A549 (cell line): ENCODE results near the gene CTNNA1. TPM values are rescaled to one million over a fixed set of nuclear protein-coding genes. Genes with fewer than 3 reads are reported as not detected.

ENCODE experiments used
- ATAC-seq, 2 experiments: fragments of 200-7000 bp in 1 of 2; fragments of >200 bp in 1 of 2; cut with Nextera tagmentation in 1 of 2; cut with Tn5 transposase in 1 of 2; 3 replicates each; pipeline versions ENCODE4 v1.8.0 to v1.9.1; 2018 to 2020; ENCODE audit warnings: mild to moderate bottlenecking in 1 of 2, moderate library complexity in 1 of 2
- CTCF ChIA-PET: fragments of 300-600 bp; sonication (Branson Sonifier 250); formaldehyde crosslinking; extraction: SDS; loops from one replicate; lab custom pipeline; 2021; ENCODE audit warnings: antibody characterized with exemption, inconsistent platforms; lab: Yijun Ruan, JAX
- POLR2A ChIA-PET: fragments of 350-600 bp; formaldehyde crosslinking; extraction: SDS; loops from one replicate; lab custom pipeline; 2021; ENCODE audit warnings: antibody characterized with exemption, inconsistent platforms; lab: Yijun Ruan, JAX
- DNase-seq, 2 experiments: peaks; one replicate each; pipeline versions ENCODE4 v3.0.0 to v3.0.0-alpha.2; 2011 to 2016; ENCODE audit warnings: low read depth in 1 of 2, low spot score in 1 of 2
- FAIRE-seq: peaks from 2 replicates; lab custom pipeline; 2011; peaks lifted over from hg19 to GRCh38; lab: Jason Lieb, UNC
- H3K27ac ChIP-seq, 2 experiments: fragments of >200 bp; sonication (Bioruptor Twin); formaldehyde crosslinking; 3 replicates each; pipeline ENCODE4 v1.5.1; 2016 to 2017
- H3K4me1 ChIP-seq: fragments of >200 bp; sonication (Bioruptor Twin); formaldehyde crosslinking; 3 replicates; pipeline ENCODE4 v1.6.1; 2016
- H3K4me2 ChIP-seq: fragments of >200 bp; sonication (Bioruptor Twin); formaldehyde crosslinking; 3 replicates; pipeline ENCODE4 v1.6.1; 2016
- H3K4me3 ChIP-seq: fragments of >200 bp; sonication (Bioruptor Twin); formaldehyde crosslinking; 3 replicates; pipeline ENCODE4 v1.5.1; 2016
- H3K9me3 ChIP-seq: fragments of >200 bp; sonication (Bioruptor Twin); formaldehyde crosslinking; 3 replicates; pipeline ENCODE4 v1.6.1; 2016
- ATOH8 ChIP-seq: fragments of 250-450 bp; sonication (Bioruptor Pico); IDR thresholded peaks from 2 replicates; pipeline ENCODE4 v1.5.0; 2020; ENCODE audit warnings: low read depth, mild to moderate bottlenecking, moderate library complexity
- CBX2 ChIP-seq: fragments of 200-600 bp; sonication (generic); IDR thresholded peaks from 2 replicates; pipeline ENCODE4 v1.6.1; 2016; ENCODE audit warnings: low read depth, mild to moderate bottlenecking, borderline replicate concordance
- E2F6 ChIP-seq: IDR thresholded peaks from 2 replicates; pipeline ENCODE4 v1.6.1; 2012; ENCODE audit warnings: low read depth, borderline replicate concordance
- EHMT2 ChIP-seq: fragments of 200-600 bp; sonication (generic); IDR thresholded peaks from 2 replicates; pipeline ENCODE4 v1.6.1; 2016; ENCODE audit warnings: antibody characterized with exemption, low read depth, mild to moderate bottlenecking, moderate library complexity
- EP300 ChIP-seq, 2 experiments: fragments of >200 bp; sonication (Bioruptor Twin); formaldehyde crosslinking; IDR thresholded peaks; 2 replicates in 1 of 2; 3 replicates in 1 of 2; pipeline ENCODE4 v1.6.1; 2016 to 2017
- ESRRA ChIP-seq: fragments of 150-350 bp; IDR thresholded peaks from 2 replicates; pipeline ENCODE4 v1.6.1; 2014; ENCODE audit warnings: mild to moderate bottlenecking, low read length, borderline replicate concordance
- FOSB ChIP-seq: fragments of 250-450 bp; sonication (Bioruptor Pico); IDR thresholded peaks from 2 replicates; pipeline ENCODE4 v1.5.0; 2020; ENCODE audit warnings: mild to moderate bottlenecking, moderate library complexity
- FOSL2 ChIP-seq, 2 experiments: fragments of 450-650 bp in 1 of 2; fragments of >200 bp in 1 of 2; sonication (Bioruptor Twin) in 1 of 2; formaldehyde crosslinking; IDR thresholded peaks; 2 replicates each; pipeline versions ENCODE4 v1.5.0 to v1.6.1; 2016 to 2020; ENCODE audit warnings: mild to moderate bottlenecking in 1 of 2, moderate library complexity in 1 of 2
- HDAC2 ChIP-seq: fragments of 200-600 bp; sonication (generic); IDR thresholded peaks from 2 replicates; pipeline ENCODE4 v1.6.1; 2016
- HOXB13 ChIP-seq: fragments of 250-450 bp; sonication (Bioruptor Pico); IDR thresholded peaks from 2 replicates; pipeline ENCODE4 v1.5.0; 2020; ENCODE audit warnings: low read depth, mild to moderate bottlenecking, moderate library complexity
- JUNB ChIP-seq: fragments of >200 bp; sonication (Bioruptor Twin); formaldehyde crosslinking; IDR thresholded peaks from 2 replicates; pipeline ENCODE4 v1.6.1; 2016
- KDM1A ChIP-seq: fragments of 200-600 bp; sonication (generic); IDR thresholded peaks from 2 replicates; pipeline ENCODE4 v1.6.1; 2016; ENCODE audit warnings: low read depth, mild to moderate bottlenecking
- MAZ ChIP-seq: fragments of 150-350 bp; IDR thresholded peaks from 2 replicates; pipeline ENCODE4 v1.6.1; 2014; ENCODE audit warnings: antibody characterized with exemption, low read depth, low read length, borderline replicate concordance
- MYC ChIP-seq: IDR thresholded peaks from 2 replicates; pipeline ENCODE4 v1.6.1; 2012; ENCODE audit warnings: mild to moderate bottlenecking, inconsistent platforms, low read length, improper control_type of control experiment, borderline replicate concordance
- NR3C1 ChIP-seq: fragments of >200 bp; sonication (Bioruptor Twin); formaldehyde crosslinking; IDR thresholded peaks from 3 replicates; pipeline ENCODE4 v1.6.1; 2017
- POLR2AphosphoS2 ChIP-seq: conservative IDR thresholded peaks from 2 replicates; pipeline ENCODE4 v1.6.1; 2012; ENCODE audit warnings: low read length, improper control_type of control experiment, inconsistent platforms
- RAD21 ChIP-seq, 2 experiments: fragments of >200 bp in 1 of 2; sonication (Bioruptor Twin) in 1 of 2; formaldehyde crosslinking in 1 of 2; IDR thresholded peaks in 1 of 2; conservative IDR thresholded peaks in 1 of 2; 2 replicates in 1 of 2; 3 replicates in 1 of 2; pipeline ENCODE4 v1.6.1; 2012 to 2018; ENCODE audit warnings: inconsistent platforms in 1 of 2
- RCOR1 ChIP-seq: fragments of 150-350 bp; IDR thresholded peaks from 2 replicates; pipeline ENCODE4 v1.6.1; 2014; ENCODE audit warnings: antibody characterized with exemption, low read length, low read depth
- REST ChIP-seq: fragments of 200-600 bp; sonication (generic); IDR thresholded peaks from 2 replicates; pipeline ENCODE4 v1.6.1; 2016; ENCODE audit warnings: antibody characterized with exemption, mild to moderate bottlenecking, moderate library complexity
- SMC3 ChIP-seq: fragments of >200 bp; sonication (Bioruptor Twin); formaldehyde crosslinking; IDR thresholded peaks from 3 replicates; pipeline ENCODE4 v1.6.1; 2018; ENCODE audit warnings: inconsistent platforms
- ZSCAN20 ChIP-seq: fragments of 250-450 bp; sonication (Bioruptor Pico); IDR thresholded peaks from 2 replicates; pipeline ENCODE4 v1.8.0; 2022; ENCODE audit warnings: mild to moderate bottlenecking, moderate library complexity
- WGBS: methylation state at CpG from one replicate; pipeline ENCODE4 v1.1.6; 2017; ENCODE audit errors: missing lambda C conversion rate; 5-methylcytosine and 5-hydroxymethylcytosine counted together
- polyA plus RNA-seq, 4 experiments: library from polyadenylated mRNA; depleted of rRNA in 3 of 4; stranded (reverse); fragments of >200 nt; fragmentation: RNase III in 1 of 4; extraction: RNeasy Plus Mini Kit Qiagen cat#74134 plus additional on column Dnase treatment in 1 of 4; gene quantifications; 2 replicates in 3 of 4; 3 replicates in 1 of 4; pipeline ENCODE4 v1.2.3, GENCODE V29; 2011 to 2017
- TF ChIP-seq, protein P1 (sequence below): fragments of 450-650 bp; IDR thresholded peaks from 2 replicates; pipeline ENCODE4 v1.6.1; 2014; ENCODE audit warnings: antibody characterized with exemption

The CTNNA1 gene
- polyA plus RNA-seq, 2 of the 4 experiments (the other 2 are of a cell fraction): 154 to 184 TPM

DNA sequence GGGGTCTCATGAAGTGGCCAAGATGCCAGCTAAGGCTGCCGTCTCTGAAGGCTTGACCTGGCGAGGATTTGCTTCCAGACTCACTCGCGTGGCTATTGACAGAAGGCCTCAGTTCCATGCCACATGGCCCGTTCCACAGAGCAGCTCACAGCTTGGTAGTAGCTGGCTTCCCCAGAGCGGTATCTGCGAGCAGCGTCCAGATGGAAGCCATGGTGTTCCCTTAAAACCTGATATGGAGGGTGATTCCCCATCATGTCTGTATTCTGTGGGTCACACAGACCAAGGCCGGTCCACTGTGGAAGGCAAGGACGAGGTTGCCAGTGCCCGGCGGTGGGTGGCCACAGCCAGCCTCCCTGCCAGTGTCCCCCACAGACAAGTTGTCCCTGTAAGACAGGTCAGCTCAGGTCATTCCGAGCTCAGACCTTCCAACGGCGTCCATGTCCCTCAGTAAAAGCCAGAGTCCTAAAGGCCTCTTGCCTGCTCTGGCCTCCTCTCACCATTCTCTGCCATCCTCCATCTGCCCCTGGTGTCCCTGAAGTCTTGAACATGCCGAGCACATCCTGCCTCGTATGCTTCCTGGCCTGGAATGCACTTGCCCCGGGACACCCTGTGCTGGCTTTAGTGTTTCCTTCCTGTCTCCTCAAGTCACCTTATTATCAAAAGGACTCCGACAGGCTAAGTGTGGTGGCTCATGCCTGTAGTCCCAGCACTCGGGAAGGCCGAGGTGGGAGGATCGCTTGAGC lies 183.2 kb downstream of the CTNNA1 start (continued):
- TF ChIP-seq REST (no peak), SMC3 (no peak), MAZ (no peak)

DNA sequence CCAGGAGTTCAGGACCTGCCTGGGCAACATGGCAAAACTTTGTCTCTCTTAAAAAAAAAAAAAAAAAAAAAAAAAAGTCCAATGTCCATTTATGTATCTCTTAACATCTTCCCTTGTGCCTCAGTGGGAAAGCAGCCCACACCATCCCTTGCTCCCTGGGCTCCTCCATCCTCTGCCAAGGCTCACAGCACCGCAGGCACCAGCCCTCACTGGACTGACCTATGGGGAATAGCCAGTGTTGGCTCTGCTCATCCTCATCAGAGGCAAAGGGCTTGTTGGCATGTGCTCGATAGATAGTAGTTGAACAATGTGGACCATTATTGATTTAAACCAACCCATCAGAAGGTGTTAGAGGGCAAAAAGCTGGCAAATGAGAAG lies 183.7 kb downstream of the CTNNA1 start:
- Histone ChIP-seq H3K4me3 (no peak overlapping the region), H3K4me1 (no peaks in the 10 kb centered on the region), H3K4me2 (no peak overlapping the region), H3K9me3 (no peaks in the 10 kb centered on the region), H3K27ac (no peak overlapping the region)
- WGBS: 50% methylated on average over 2 of the region's 2 CpGs
- ChIA-PET CTCF (no interaction called here), POLR2A (no interaction called here)
- TF ChIP-seq KDM1A (no peak), E2F6 (no peak), POLR2AphosphoS2 (no peak), ESRRA (no peak), MYC (no peak), ZSCAN20 (CRISPR knock-in tag) (no peak), RAD21 (conservative IDR thresholded peaks at IDR 0.05 in 1 of 2, IDR thresholded peaks at IDR 0.05 in 1 of 2) (no peak), CBX2 (no peak), FOSL2 (IDR thresholded peaks at IDR 0.05) (no peak), FOSL2 (CRISPR knock-in tag; IDR thresholded peaks at IDR 0.05) (no peak), EHMT2 (no peak), JUNB (no peak), FOSB (CRISPR knock-in tag) (no peak), RCOR1 (no peak), NR3C1 (no peak), ATOH8 (no peak), HOXB13 (CRISPR knock-in tag) (no peak), EP300 (IDR thresholded peaks at IDR 0.05) (no peak), HDAC2 (no peak)
- TF ChIP-seq, protein P1, sequence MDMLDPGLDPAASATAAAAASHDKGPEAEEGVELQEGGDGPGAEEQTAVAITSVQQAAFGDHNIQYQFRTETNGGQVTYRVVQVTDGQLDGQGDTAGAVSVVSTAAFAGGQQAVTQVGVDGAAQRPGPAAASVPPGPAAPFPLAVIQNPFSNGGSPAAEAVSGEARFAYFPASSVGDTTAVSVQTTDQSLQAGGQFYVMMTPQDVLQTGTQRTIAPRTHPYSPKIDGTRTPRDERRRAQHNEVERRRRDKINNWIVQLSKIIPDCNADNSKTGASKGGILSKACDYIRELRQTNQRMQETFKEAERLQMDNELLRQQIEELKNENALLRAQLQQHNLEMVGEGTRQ: no peak
- FAIRE-seq: no peak
- DNase-seq: no peak
- ATAC-seq: peak; percentile 19 to 36; a peak in 3 of 6 replicates
